ENCODE results near the gene SYT12. TPM values are rescaled to one million over a fixed set of nuclear protein-coding genes. Genes with fewer than 3 reads are reported as not detected.
A peak's percentile ranks its signal among the peaks of the same experiment; 100 is the strongest.

SYT12 gene
- total and polyA plus RNA-seq, 12 donors, result 0.67 to 55.6 (median 3.4) TPM

- H3K4me3 ChIP-seq, result no peak overlapping the region
- H3K27ac ChIP-seq, result no peak overlapping the region
- H3K4me1 ChIP-seq (replicated peaks in 1 of 2), result peaks cover 12 to 25% of the 10 kb centered on the region in 2 donors
- no peaks in the 10 kb centered on the region for H3K27me3 ChIP-seq
- no peaks in the 10 kb centered on the region for H3K36me3 ChIP-seq (replicated peaks in 1 of 2)
- H3K9me3 ChIP-seq (replicated peaks in 1 of 3), result no peaks in the 10 kb centered on the region
- DNase-seq, result no peak
- TF ChIP-seq POLR2A (IDR thresholded peaks at IDR 0.05) (no peak), CTCF (IDR thresholded peaks at IDR 0.05) (no peak)
- intact Hi-C loops (cut with DNase I), result no loop called here
- 83 to 90% (median 87%) methylated on average over 8 of the region's 8 CpGs for WGBS, 4 donors
These were observed 35.6 kb downstream of the SYT12 start for GRCh38 chr11:67058506-67058905.

- Histone ChIP-seq H3K36me3 (replicated peaks in 1 of 2) (no peaks in the 10 kb centered on the region), H3K9me3 (replicated peaks in 1 of 3) (no peaks in the 10 kb centered on the region), H3K4me1 (replicated peaks in 1 of 2) (peaks cover 7 to 16% of the 10 kb centered on the region in 2 donors), H3K27me3 (no peaks in the 10 kb centered on the region), H3K27ac (no peak overlapping the region), H3K4me3 (no peak overlapping the region)
- no peak for DNase-seq
- WGBS, 4 donors, result 81 to 93% (median 89%) methylated on average over 2 to 3 of the region's 3 CpGs
- TF ChIP-seq POLR2A (IDR thresholded peaks at IDR 0.05), result no peak
- TF ChIP-seq CTCF (IDR thresholded peaks at IDR 0.05), result no peak
- intact Hi-C loops (cut with DNase I), result no loop called here
These were observed 36.7 kb downstream of the SYT12 start for GRCh38 chr11:67059671-67060070.

GRCh38 chr11:67060111-67060522 lies 37.2 kb downstream of the SYT12 start:
- no peaks in the 10 kb centered on the region for H3K27me3 ChIP-seq
- TF ChIP-seq CTCF (IDR thresholded peaks at IDR 0.05), result no peak
- no peak for TF ChIP-seq POLR2A (IDR thresholded peaks at IDR 0.05)
- H3K27ac ChIP-seq, result peak overlapping the region in 1 of 5 donors; percentile 36
- H3K4me3 ChIP-seq, result no peak overlapping the region
- H3K36me3 ChIP-seq (replicated peaks in 1 of 2), result no peaks in the 10 kb centered on the region
- intact Hi-C loops (cut with DNase I), result no loop called here
- peaks cover 4 to 13% of the 10 kb centered on the region in 2 donors for H3K4me1 ChIP-seq (replicated peaks in 1 of 2)
- peak in 3 of 7 donors; percentile 49 to 64 (median 57) for DNase-seq
- H3K9me3 ChIP-seq (replicated peaks in 1 of 3), result no peaks in the 10 kb centered on the region
- WGBS, 4 donors, result 59 to 67% (median 60%) methylated on average over 6 to 7 of the region's 7 CpGs

GRCh38 chr11:67062526-67063373 lies 39.8 kb downstream of the SYT12 start:
- Histone ChIP-seq H3K27ac (no peak overlapping the region), H3K27me3 (no peaks in the 10 kb centered on the region), H3K36me3 (replicated peaks in 1 of 2) (no peaks in the 10 kb centered on the region), H3K9me3 (replicated peaks in 1 of 3) (no peaks in the 10 kb centered on the region), H3K4me3 (no peak overlapping the region), H3K4me1 (replicated peaks in 1 of 2) (peaks cover 0 to 5% of the 10 kb centered on the region in 2 donors)
- 87 to 98% (median 89%) methylated on average over 4 to 13 of the region's 13 CpGs for WGBS, 4 donors
- no peak for DNase-seq
- no peak for TF ChIP-seq CTCF (IDR thresholded peaks at IDR 0.05)
- TF ChIP-seq POLR2A (IDR thresholded peaks at IDR 0.05), result no peak
- intact Hi-C loops (cut with DNase I), result no loop called here
